ENCODE data around the gene PPP1R3E. TPM values are rescaled to one million over a fixed set of nuclear protein-coding genes. Genes with fewer than 3 reads are reported as not detected.

The PPP1R3E gene
- total and polyA plus RNA-seq, 2 of the 13 experiments (the other 11 are each of a cell fraction or from before 2014, with no cell fraction given), result 16.5 to 26.5 TPM

DNA sequence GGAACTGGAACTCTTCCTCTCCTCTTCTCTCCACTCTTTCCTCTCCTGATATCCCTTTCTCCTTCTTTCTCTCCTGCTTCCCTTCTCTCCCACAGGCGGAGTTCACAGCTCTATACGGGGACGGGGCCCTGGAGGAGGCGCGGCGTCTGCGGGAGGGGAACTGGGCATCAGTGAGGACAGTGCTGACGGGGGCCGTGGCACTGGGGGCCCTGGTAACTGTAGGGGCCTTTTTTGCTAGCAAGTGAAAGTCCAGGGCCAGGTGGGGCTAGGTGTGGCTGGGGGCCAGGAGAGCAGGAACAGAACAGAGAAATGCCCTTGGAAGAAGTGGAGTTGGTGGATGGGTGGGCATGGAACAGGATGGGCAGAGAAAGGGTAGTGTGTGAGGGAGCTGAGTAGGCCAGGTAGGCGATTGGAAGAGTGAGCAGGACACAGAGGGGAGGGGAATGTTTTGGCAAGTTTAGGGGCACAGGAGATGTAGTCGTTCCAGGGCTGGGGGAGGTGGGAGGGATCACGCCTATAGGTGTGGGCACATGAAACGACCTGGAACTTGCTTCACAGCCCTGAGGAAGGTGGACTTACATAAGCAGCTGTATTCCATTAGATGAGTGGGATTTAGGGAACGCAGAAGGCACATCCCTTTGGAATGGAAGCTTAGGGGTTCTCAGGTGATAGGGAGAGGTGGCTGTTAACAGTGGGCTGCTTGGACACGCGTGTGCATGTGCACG, 6.2 kb upstream of the PPP1R3E start:
- Histone ChIP-seq H3K9me3 (ENCODE audit: low read length) (no peaks in the 10 kb centered on the region), H3K36me3 (replicated peaks in 1 of 2; ENCODE audit: control insufficient read depth in 1 of 2, insufficient read depth in 2 of 2, low read length in 2 of 2) (peaks cover 27 to 38% of the 10 kb centered on the region in 2 experiments), H3K27me3 (ENCODE audit: control insufficient read depth in 1 of 2, insufficient read depth in 2 of 2, low read length in 2 of 2) (no peaks in the 10 kb centered on the region; a peak in 1 of 5 replicates), H3K4me2 (ENCODE audit: low read depth, low read length) (peak overlapping the region; percentile 96; the same call in 1 of the 2 replicates), H3K4me3 (replicated peaks in 1 of 3; ENCODE audit: insufficient read depth in 1 of 3, low read depth in 2 of 3, low read length in 3 of 3) (peak overlapping the region in 1 of 3 experiments; percentile 99; a peak in 2 of 6 replicates), H4K20me1 (ENCODE audit: insufficient read depth, low read length) (no peaks in the 10 kb centered on the region), H3K4me1 (ENCODE audit: insufficient read depth, low read length) (peaks cover 47% of the 10 kb centered on the region), H3K79me2 (ENCODE audit: insufficient read depth, low read length) (peaks cover 34% of the 10 kb centered on the region), H2AFZ (ENCODE audit: low read length) (no peak overlapping the region), H3K27ac (ENCODE audit: extremely low read length, insufficient read depth, low read length) (no peak overlapping the region), H3K9ac (ENCODE audit: insufficient read depth, low read depth, low read length) (no peak overlapping the region; the same call in 1 of the 2 replicates)
- in situ Hi-C loops (cut with HindIII; ENCODE audit: extremely low pct_ligation_motif_present, low pct_unique_long_range_greater_than_20kb) (loop anchor here (25.0 kb wide), 1 partner anchor 828 kb away; the partner anchor contains the start of genes EMC9, FITM1, PSME1 and PSME2), intact Hi-C loops (cut with micrococcal nuclease; ENCODE audit: unreplicated experiment) (loop anchor here (10.0 kb wide), 3 partner anchors 324 to 986 kb away; partner anchors contain the start of genes AJUBA, DCAF11, DHRS1 and NOP9)
- FAIRE-seq, result no peak
- CTCF ChIA-PET (ENCODE audit: low intra/inter-chr PET ratio, low total read pairs), result no interaction called here
- TF ChIP-seq ZNF430 (CRISPR knock-in tag; IDR thresholded peaks at IDR 0.05) (0 out of 2 replicates have a peak, but pooled peaks have one; percentile 5), RBM39 (IDR thresholded peaks at IDR 0.05; ENCODE audit: low read depth, low read length, poor library complexity, severe bottlenecking) (peak; percentile 43), RBFOX2 (IDR thresholded peaks at IDR 0.05; ENCODE audit: low read depth, low read length) (0 out of 2 replicates have a peak, but pooled peaks have one; percentile 27), POLR2A (IDR thresholded peaks at IDR 0.05; ENCODE audit: insufficient read depth in 1 of 2, low read depth in 2 of 2, low read length in 2 of 2) (peak in 1 of 2 experiments; percentile 49; a peak in 1 of 4 replicates), POLR2G (IDR thresholded peaks at IDR 0.05; ENCODE audit: low read depth, low read length) (peak; percentile 15; the same call in 1 of the 2 replicates), ZNF570 (CRISPR knock-in tag; IDR thresholded peaks at IDR 0.05; ENCODE audit: borderline replicate concordance) (no peak), FOSL2 (CRISPR knock-in tag; IDR thresholded peaks at IDR 0.05) (no peak), AGO1 (IDR thresholded peaks at IDR 0.05; ENCODE audit: low read depth, low read length, poor library complexity, severe bottlenecking) (peak; percentile 30)
- TF ChIP-seq, protein P1, sequence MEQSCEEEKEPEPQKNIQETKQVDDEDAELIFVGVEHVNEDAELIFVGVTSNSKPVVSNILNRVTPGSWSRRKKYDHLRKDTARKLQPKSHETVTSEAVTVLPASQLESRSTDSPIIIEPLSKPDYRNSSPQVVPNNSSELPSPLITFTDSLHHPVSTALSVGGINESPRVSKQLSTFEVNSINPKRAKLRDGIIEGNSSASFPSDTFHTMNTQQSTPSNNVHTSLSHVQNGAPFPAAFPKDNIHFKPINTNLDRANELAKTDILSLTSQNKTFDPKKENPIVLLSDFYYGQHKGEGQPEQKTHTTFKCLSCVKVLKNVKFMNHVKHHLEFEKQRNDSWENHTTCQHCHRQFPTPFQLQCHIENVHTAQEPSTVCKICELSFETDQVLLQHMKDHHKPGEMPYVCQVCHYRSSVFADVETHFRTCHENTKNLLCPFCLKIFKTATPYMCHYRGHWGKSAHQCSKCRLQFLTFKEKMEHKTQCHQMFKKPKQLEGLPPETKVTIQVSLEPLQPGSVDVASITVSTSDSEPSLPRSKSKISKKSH (CRISPR knock-in tag; IDR thresholded peaks at IDR 0.05; ENCODE audit: borderline replicate concordance), result 0 out of 2 replicates have a peak, but pooled peaks have one; percentile 46
- WGBS (ENCODE audit: low lambda C conversion rate), result 96% methylated on average over 17 of the region's 17 CpGs
- no peak for DNase-seq (ENCODE audit: low spot score)
- no TSS peak for BruUV-seq (replicated peaks)
- no peak for ATAC-seq
- POLR2A ChIA-PET, result interaction anchor here (1.3 to 18.7 kb wide), 3 partner anchors 13 to 247 kb away, joined by 3 to 1053 read pairs (median 4); partner anchors contain the start of gene PABPN1
